Transverse colon (tissue), 3 donors: ENCODE data around the gene ANKS1B.

Experiments used
- CTCF ChIP-seq, 5 experiments: fragments of 200-600 bp in 3 of 5; fragments of 450-650 bp in 2 of 5; sonication (generic) in 3 of 5; IDR thresholded peaks; 1 replicate in 2 of 5; 2 replicates in 3 of 5; pipeline ENCODE4 v1.5.1; 2016 to 2017; ENCODE audit warnings: antibody characterized with exemption in 5 of 5, inconsistent platforms in 3 of 5, mild to moderate bottlenecking in 2 of 5, moderate library complexity in 1 of 5
- POLR2A ChIP-seq: fragments of 450-650 bp; IDR thresholded peaks from one replicate; pipeline ENCODE4 v1.6.1; 2016; ENCODE audit warnings: antibody characterized with exemption, mild to moderate bottlenecking, moderate library complexity

- TF ChIP-seq CTCF (IDR thresholded peaks at IDR 0.05) = no peak
- TF ChIP-seq POLR2A = no peak
These were observed 1161.7 kb downstream of the ANKS1B start for GRCh38 chr12:98823012-98823411.
